GM21723 (cell line): ENCODE data around the gene MEGF11.

Source experiments
- ATAC-seq: cut with Tn5 transposase; IDR thresholded peaks from one replicate; pipeline ENCODE4 v1.9.1; 2021; ENCODE audit warnings: mild to moderate bottlenecking, moderate library complexity; ENCODE audit not compliant: unreplicated experiment

Gene MEGF11

GRCh38 chr15:66220601-66221000 is 32.9 kb downstream of the MEGF11 start:
- ATAC-seq = no peak

GRCh38 chr15:66219339-66219738 is 34.2 kb downstream of the MEGF11 start:
- ATAC-seq = no peak

- no peak for ATAC-seq
Measured at GRCh38 chr15:66216806-66217205, 36.7 kb downstream of the MEGF11 start.

- no peak for ATAC-seq
Measured at GRCh38 chr15:66215811-66216210, 37.7 kb downstream of the MEGF11 start.

GRCh38 chr15:66214246-66214645 is 39.3 kb downstream of the MEGF11 start:
- ATAC-seq = no peak

GRCh38 chr15:66212563-66212921 is 41.0 kb downstream of the MEGF11 start:
- ATAC-seq = no peak

GRCh38 chr15:66211670-66212562 is 41.6 kb downstream of the MEGF11 start:
- ATAC-seq = no peak

GRCh38 chr15:66210684-66211083 is 42.9 kb downstream of the MEGF11 start:
- ATAC-seq = no peak

GRCh38 chr15:66198757-66199156 is 54.8 kb downstream of the MEGF11 start:
- ATAC-seq = no peak

- no peak for ATAC-seq
Measured at GRCh38 chr15:66196602-66197001, 56.9 kb downstream of the MEGF11 start.

GRCh38 chr15:66195621-66196230 is 57.8 kb downstream of the MEGF11 start:
- ATAC-seq = no peak

GRCh38 chr15:66193066-66193465 is 60.5 kb downstream of the MEGF11 start:
- no peak for ATAC-seq

GRCh38 chr15:66190746-66191145 is 62.8 kb downstream of the MEGF11 start:
- no peak for ATAC-seq

- ATAC-seq = no peak
Measured at GRCh38 chr15:66189291-66189690, 64.3 kb downstream of the MEGF11 start.

GRCh38 chr15:66188464-66188863 is 65.1 kb downstream of the MEGF11 start:
- no peak for ATAC-seq

- ATAC-seq = no peak
Measured at GRCh38 chr15:66187271-66187670, 66.3 kb downstream of the MEGF11 start.

- ATAC-seq = no peak
Measured at GRCh38 chr15:66186049-66186825, 67.3 kb downstream of the MEGF11 start.

GRCh38 chr15:66184936-66185790 is 68.4 kb downstream of the MEGF11 start:
- ATAC-seq = no peak

- no peak for ATAC-seq
Measured at GRCh38 chr15:66184492-66184891, 69.1 kb downstream of the MEGF11 start.

- ATAC-seq = no peak
Measured at GRCh38 chr15:66180531-66181097, 72.9 kb downstream of the MEGF11 start.
